Psoas muscle (tissue), 8 donors: ENCODE measurements around the gene PTPRD. TPM values are rescaled to one million over a fixed set of nuclear protein-coding genes. Genes with fewer than 3 reads are reported as not detected.

ENCODE experiments used
- ATAC-seq, 4 donors: fragments of 200-7000 bp; cut with Tn5 transposase; one replicate each; pipeline ENCODE4 v1.9.1; 2020; ENCODE audit warnings: moderate library complexity in 3 of 4, mild to moderate bottlenecking in 2 of 4
- DNase-seq, 2 donors: peaks; one replicate each; pipeline ENCODE4 v3.0.0-alpha.2; 2020
- H3K27ac ChIP-seq: fragments of 200-600 bp; one replicate; pipeline ENCODE4 v1.8.0; 2022
- H3K27me3 ChIP-seq, 3 donors: fragments of 200-600 bp in 1 of 3; one replicate each; pipeline versions ENCODE4 v1.6.1 to v1.8.0; 2013 to 2022; ENCODE audit warnings: low read length in 2 of 3, mild to moderate bottlenecking in 2 of 3, moderate library complexity in 1 of 3; ENCODE audit not compliant: insufficient read depth in 3 of 3
- H3K36me3 ChIP-seq, 2 donors: fragments of 200-600 bp in 1 of 2; one replicate each; pipeline versions ENCODE4 v1.6.1 to v1.8.0; 2013 to 2022; ENCODE audit warnings: low read depth in 1 of 2, mild to moderate bottlenecking in 1 of 2, moderate library complexity in 1 of 2; ENCODE audit not compliant: insufficient read depth in 1 of 2
- H3K4me1 ChIP-seq: fragments of 200-600 bp; one replicate; pipeline ENCODE4 v1.8.0; 2022
- H3K4me3 ChIP-seq: fragments of 200-600 bp; one replicate; pipeline ENCODE4 v1.8.0; 2022; ENCODE audit warnings: mild to moderate bottlenecking
- H3K9me3 ChIP-seq: fragments of 200-600 bp; one replicate; pipeline ENCODE4 v1.8.0; 2022
- CTCF ChIP-seq: fragments of 200-600 bp; IDR thresholded peaks from one replicate; pipeline ENCODE4 v1.8.0; 2022; ENCODE audit warnings: antibody characterized with exemption
- WGBS, 3 donors: extraction: QIAGEN DNeasy Blood & Tissue Kit; methylation state at CpG; one replicate each; pipeline versions ENCODE4 v1.1.6 to v1.1.7; 2013; 5-methylcytosine and 5-hydroxymethylcytosine counted together
- intact Hi-C, 2 donors: fragments of 100-400 bp; cut with DNase I; formaldehyde crosslinking; loops; one replicate each; pipeline versions ENCODE4 v1.11.0 to v1.14.2; 2022
- polyA plus RNA-seq, 3 donors: library from polyadenylated mRNA; stranded (reverse); fragments of 200-250 nt; gene quantifications; one replicate each; pipeline ENCODE4 v1.2.3, GENCODE V29; 2013
- total RNA-seq, 4 donors: library from RNA; stranded (reverse); fragmentation: NEBNext Ultra II Directional in 2 of 4; extraction: Animal tissue kit (Norgen Biotek cat#: 25700) in 2 of 4; gene quantifications; one replicate each; pipeline versions ENCODE4 v1.2.1 to v1.2.4, GENCODE V29; 2021 to 2023
- donor health status: healthy with polysubstance abuse.
- donor health status: DM: no; HTN: no; CAD: no; lungs with moderate emphysema.
- donor health status: Bipolar disorder and iron deficiency.
- donor health status: healthy.
- donor health status: DM: yes; HTN: yes; CAD: no.
- donor health status: DM: no; HTN: no; CAD: no.
- donor health status: DM: no; HTN: no; CAD: no.
- donor health status: DM: yes; HTN: yes; CAD: no.

The PTPRD gene
- total and polyA plus RNA-seq, 7 donors, result 0.44 to 3.1 (median 0.91) TPM

GRCh38 chr9:10094563-10094962 is 518.2 kb downstream of the PTPRD start:
- DNase-seq (no peak), ATAC-seq (no peak)
- Histone ChIP-seq H3K27me3 (no peaks in the 10 kb centered on the region), H3K27ac (no peak overlapping the region), H3K36me3 (no peaks in the 10 kb centered on the region), H3K9me3 (no peaks in the 10 kb centered on the region), H3K4me1 (no peaks in the 10 kb centered on the region), H3K4me3 (no peak overlapping the region)
- intact Hi-C loops, result no loop called here
- 67 to 75% (median 68%) methylated on average over 3 of the region's 3 CpGs for whole genome bisulfite sequencing, 3 donors
- no peak for TF ChIP-seq CTCF

DNA sequence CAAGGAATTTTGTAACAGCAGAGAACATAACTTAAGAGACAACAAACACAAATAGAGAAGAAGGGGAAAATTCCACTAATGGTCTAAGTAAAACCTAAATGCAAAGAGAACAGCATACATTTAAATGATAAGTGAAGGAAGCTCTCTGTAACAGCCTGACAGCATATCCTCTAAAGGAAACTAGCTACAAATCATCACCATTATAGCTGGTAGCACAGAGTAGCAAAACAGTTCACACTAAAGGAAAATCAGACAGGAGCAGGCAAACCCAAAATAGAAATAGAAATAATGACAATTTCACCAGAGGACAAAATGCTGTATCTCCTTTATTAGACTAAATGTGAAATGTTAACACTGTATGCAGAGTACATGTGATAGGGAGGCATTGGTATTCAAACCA is 532.8 kb downstream of the PTPRD start:
- intact Hi-C loops, result no loop called here
- DNase-seq, result no peak

GRCh38 chr9:10079284-10079964 is 533.4 kb downstream of the PTPRD start:
- ATAC-seq (no peak), DNase-seq (no peak)
- 47 to 59% (median 51%) methylated on average over 7 of the region's 7 CpGs for WGBS, 3 donors
- H3K4me3 ChIP-seq, result no peak overlapping the region
- no peaks in the 10 kb centered on the region for H3K9me3 ChIP-seq
- no peaks in the 10 kb centered on the region for H3K36me3 ChIP-seq
- H3K27me3 ChIP-seq, result no peaks in the 10 kb centered on the region
- intact Hi-C loops, result no loop called here
- TF ChIP-seq CTCF, result no peak
- H3K27ac ChIP-seq, result no peak overlapping the region
- H3K4me1 ChIP-seq, result no peaks in the 10 kb centered on the region

More for the DNA sequence above, 532.8 kb downstream of the PTPRD start:
- no peak for TF ChIP-seq CTCF
- no peaks in the 10 kb centered on the region for H3K9me3 ChIP-seq
- H3K27me3 ChIP-seq, result no peaks in the 10 kb centered on the region
- H3K4me1 ChIP-seq, result no peaks in the 10 kb centered on the region
- no peak for ATAC-seq
- no peak overlapping the region for H3K4me3 ChIP-seq
- no peak overlapping the region for H3K27ac ChIP-seq
- no peaks in the 10 kb centered on the region for H3K36me3 ChIP-seq

- no peaks in the 10 kb centered on the region for H3K36me3 ChIP-seq
- H3K4me1 ChIP-seq, result no peaks in the 10 kb centered on the region
- intact Hi-C loops, result no loop called here
- H3K9me3 ChIP-seq, result no peaks in the 10 kb centered on the region
- DNase-seq (no peak), ATAC-seq (no peak)
- H3K4me3 ChIP-seq, result no peak overlapping the region
- 42 to 55% (median 53%) methylated on average over 1 of the region's 1 CpG for WGBS, 3 donors
- TF ChIP-seq CTCF, result no peak
- H3K27me3 ChIP-seq, result no peaks in the 10 kb centered on the region
- no peak overlapping the region for H3K27ac ChIP-seq
Observed at GRCh38 chr9:10071579-10071978, 541.2 kb downstream of the PTPRD start.
